Vagina (tissue), 2 donors: ENCODE data around the gene DPCD. TPM values are rescaled to one million over a fixed set of nuclear protein-coding genes. Genes with fewer than 3 reads are reported as not detected.

ENCODE experiments used
- DNase-seq, 2 donors: peaks; one replicate each; pipeline ENCODE4 v3.0.0-alpha.2; 2017; ENCODE audit errors: extremely low spot score in 2 of 2
- H3K27ac ChIP-seq: fragments of 200-600 bp; sonication (generic); one replicate; pipeline ENCODE4 v1.5.1; 2019
- H3K27me3 ChIP-seq: fragments of 200-600 bp; sonication (generic); one replicate; pipeline ENCODE4 v1.5.1; 2019
- H3K36me3 ChIP-seq, 2 donors: fragments of 200-600 bp; sonication (generic); one replicate each; pipeline ENCODE4 v1.5.1; 2017 to 2019
- H3K4me1 ChIP-seq: fragments of 200-600 bp; sonication (generic); one replicate; pipeline ENCODE4 v1.5.1; 2019
- H3K4me3 ChIP-seq, 2 donors: fragments of 200-600 bp; sonication (generic); 1 replicate in 1 of 2; 2 replicates in 1 of 2; pipeline ENCODE4 v1.5.1; 2016 to 2019
- H3K9me3 ChIP-seq: fragments of 200-600 bp; sonication (generic); one replicate; pipeline ENCODE4 v1.5.1; 2019
- CTCF ChIP-seq, 3 experiments: fragments of 450-650 bp in 2 of 3; fragments of 200-600 bp in 1 of 3; sonication (generic) in 1 of 3; IDR thresholded peaks; one replicate each; pipeline ENCODE4 v1.5.1; 2017 to 2019; ENCODE audit warnings: antibody characterized with exemption in 3 of 3, mild to moderate bottlenecking in 2 of 3, moderate library complexity in 2 of 3
- POLR2A ChIP-seq, 2 donors: fragments of 450-650 bp; IDR thresholded peaks; one replicate each; pipeline ENCODE4 v1.6.1; 2017; ENCODE audit warnings: antibody characterized with exemption in 2 of 2, mild to moderate bottlenecking in 2 of 2, moderate library complexity in 2 of 2
- POLR2AphosphoS5 ChIP-seq, 2 donors: sonication (generic); formaldehyde crosslinking; IDR thresholded peaks; one replicate each; pipeline ENCODE4 v1.9.0; 2017; ENCODE audit warnings: antibody characterized with exemption in 2 of 2, mild to moderate bottlenecking in 2 of 2, low read depth in 1 of 2; ENCODE audit not compliant: insufficient read depth in 1 of 2
- intact Hi-C: fragments of 100-400 bp; cut with DNase I; formaldehyde crosslinking; loops from one replicate; pipeline ENCODE4 v1.15.1; 2023
- total RNA-seq: library from RNA; depleted of rRNA; stranded (reverse); fragments of >200 nt; gene quantifications from one replicate; pipeline ENCODE4 v1.2.3, GENCODE V29; 2016

DPCD gene
- total RNA-seq, 1 donor from 2014 or later = 13.8 TPM

DNA sequence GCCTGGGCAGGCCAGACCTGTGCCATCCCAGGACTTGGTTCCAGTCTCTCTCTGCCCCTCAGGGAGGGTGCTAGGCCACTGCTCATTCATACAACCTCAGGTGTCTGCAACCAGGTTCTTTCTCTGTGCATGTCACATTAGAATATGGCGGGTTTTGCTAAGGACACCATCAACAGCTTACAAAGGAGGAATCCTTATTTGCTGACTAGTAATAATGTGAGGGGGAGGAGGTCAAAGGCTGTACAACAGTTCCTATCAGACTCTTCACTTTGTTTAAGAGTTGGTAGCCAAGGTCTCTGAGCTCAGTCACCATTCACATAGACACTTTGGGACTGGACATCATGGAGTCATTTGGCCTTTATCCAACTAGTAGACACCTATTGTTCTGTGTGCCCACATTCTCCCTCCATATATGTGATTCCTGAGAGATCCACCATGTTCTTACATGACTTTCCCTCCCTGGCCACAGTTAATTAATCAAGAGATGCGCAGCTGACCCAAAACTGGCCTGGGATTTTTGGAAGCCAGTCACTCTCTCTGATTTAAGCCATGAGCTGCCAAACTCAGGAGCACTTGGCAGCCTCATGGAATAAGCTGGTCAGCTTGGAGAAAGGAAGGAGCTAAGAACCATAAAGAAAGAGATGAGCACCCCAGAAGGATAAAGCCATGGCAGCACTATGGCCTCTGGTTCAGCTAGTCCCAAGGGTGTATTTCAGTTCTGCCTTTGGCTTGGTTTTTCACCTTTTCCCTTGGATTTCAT, 51.2 kb downstream of the DPCD start:
- Histone ChIP-seq H3K4me3 (no peak overlapping the region), H3K36me3 (no peaks in the 10 kb centered on the region), H3K27me3 (no peaks in the 10 kb centered on the region), H3K27ac (no peak overlapping the region), H3K9me3 (no peaks in the 10 kb centered on the region), H3K4me1 (no peaks in the 10 kb centered on the region)
- TF ChIP-seq POLR2AphosphoS5 (IDR thresholded peaks at IDR 0.05; ENCODE audit: insufficient read depth in 1 of 2, low read depth in 1 of 2) (no peak), POLR2A (IDR thresholded peaks at IDR 0.05) (no peak), CTCF (IDR thresholded peaks at IDR 0.05) (no peak)
- DNase-seq = no peak
- intact Hi-C loops = no loop called here

DNA sequence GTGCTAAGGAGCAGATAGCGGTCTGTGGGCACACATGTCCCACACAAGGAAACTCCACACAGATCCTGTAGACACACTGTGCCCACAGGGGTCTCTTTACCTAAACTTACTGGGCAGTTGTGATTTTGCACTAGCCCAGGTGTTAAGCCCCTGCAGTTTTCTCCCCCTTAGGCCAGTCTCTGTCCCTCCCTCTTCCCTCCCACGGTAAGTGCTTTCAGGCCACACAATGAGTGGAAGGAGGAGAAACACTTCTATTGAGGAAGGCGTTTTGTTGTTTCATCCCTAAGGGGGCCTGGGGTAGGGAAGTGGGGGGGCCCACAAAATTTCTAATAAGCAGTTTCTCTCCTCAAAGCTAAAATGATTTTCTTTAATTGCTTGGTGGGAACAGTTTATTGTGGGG, 55.4 kb downstream of the DPCD start:
- Histone ChIP-seq H3K4me1 (no peaks in the 10 kb centered on the region), H3K9me3 (no peaks in the 10 kb centered on the region), H3K27me3 (no peaks in the 10 kb centered on the region), H3K36me3 (no peaks in the 10 kb centered on the region), H3K4me3 (no peak overlapping the region), H3K27ac (no peak overlapping the region)
- intact Hi-C loops = no loop called here
- no peak for DNase-seq
- TF ChIP-seq POLR2AphosphoS5 (IDR thresholded peaks at IDR 0.05; ENCODE audit: insufficient read depth in 1 of 2, low read depth in 1 of 2) = no peak

DNA sequence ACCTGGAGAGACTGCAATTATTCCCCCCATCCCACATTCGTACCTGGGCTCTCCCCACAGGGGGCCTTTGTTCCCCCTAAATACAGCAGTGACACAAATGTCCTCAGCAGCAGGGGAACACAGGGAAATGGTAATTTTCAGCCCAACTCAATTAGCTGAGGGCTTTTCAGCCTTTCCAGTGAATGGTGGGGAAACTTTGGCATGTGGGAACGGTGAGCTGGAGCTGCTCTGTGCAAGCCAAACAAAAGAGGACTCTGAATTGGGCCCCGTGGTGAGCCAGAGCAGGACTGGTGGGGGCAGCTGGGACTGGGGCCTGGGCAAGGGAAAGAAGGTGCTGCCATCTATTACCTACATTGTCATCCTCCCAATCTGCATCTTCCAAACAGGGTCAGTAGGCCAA, 55.9 kb downstream of the DPCD start:
- no peak for TF ChIP-seq CTCF (IDR thresholded peaks at IDR 0.05)
- no peak for TF ChIP-seq POLR2A (IDR thresholded peaks at IDR 0.05)
- TF ChIP-seq POLR2AphosphoS5 (IDR thresholded peaks at IDR 0.05; ENCODE audit: insufficient read depth in 1 of 2, low read depth in 1 of 2) = no peak
- intact Hi-C loops = no loop called here
- no peak overlapping the region for H3K27ac ChIP-seq
- no peaks in the 10 kb centered on the region for H3K4me1 ChIP-seq
- no peak overlapping the region for H3K4me3 ChIP-seq
- no peaks in the 10 kb centered on the region for H3K9me3 ChIP-seq
- no peak for DNase-seq
- no peaks in the 10 kb centered on the region for H3K36me3 ChIP-seq
- no peaks in the 10 kb centered on the region for H3K27me3 ChIP-seq

GRCh38 chr10:101645659-101646058, 57.5 kb downstream of the DPCD start:
- Histone ChIP-seq H3K4me3 (no peak overlapping the region), H3K27ac (no peak overlapping the region), H3K27me3 (no peaks in the 10 kb centered on the region), H3K4me1 (no peaks in the 10 kb centered on the region), H3K36me3 (peaks cover 0 to 3% of the 10 kb centered on the region in 2 donors), H3K9me3 (no peaks in the 10 kb centered on the region)
- intact Hi-C loops = no loop called here
- DNase-seq = no peak
- TF ChIP-seq POLR2AphosphoS5 (IDR thresholded peaks at IDR 0.05; ENCODE audit: insufficient read depth in 1 of 2, low read depth in 1 of 2) (no peak), POLR2A (IDR thresholded peaks at IDR 0.05) (no peak), CTCF (IDR thresholded peaks at IDR 0.05) (no peak)

DNA sequence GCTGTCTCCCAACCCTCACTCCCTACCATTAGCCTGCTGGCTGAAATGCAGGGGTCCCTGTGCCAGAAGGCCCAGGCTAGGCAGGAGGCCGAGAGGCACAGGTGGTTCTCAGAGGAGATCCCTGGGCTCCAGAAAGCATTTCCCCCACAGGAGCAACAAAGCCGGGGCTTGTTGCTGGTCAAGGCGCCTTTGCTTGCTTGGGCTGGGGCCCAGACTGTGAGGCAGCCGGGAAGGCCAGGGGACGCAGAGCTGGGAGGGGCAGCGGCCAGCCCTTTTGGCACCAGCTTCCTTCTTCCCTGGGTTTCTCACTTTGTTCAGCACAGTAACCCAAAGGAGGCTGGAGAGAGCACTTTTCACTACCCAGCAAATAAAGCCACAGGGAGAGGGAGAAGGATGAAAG, 58.2 kb downstream of the DPCD start:
- Histone ChIP-seq H3K27ac (no peak overlapping the region), H3K36me3 (peaks cover 0 to 7% of the 10 kb centered on the region in 2 donors), H3K4me1 (no peaks in the 10 kb centered on the region), H3K9me3 (no peaks in the 10 kb centered on the region), H3K4me3 (no peak overlapping the region), H3K27me3 (no peaks in the 10 kb centered on the region)
- no peak for DNase-seq
- intact Hi-C loops = no loop called here
- TF ChIP-seq POLR2AphosphoS5 (IDR thresholded peaks at IDR 0.05; ENCODE audit: insufficient read depth in 1 of 2, low read depth in 1 of 2) (no peak), CTCF (IDR thresholded peaks at IDR 0.05) (no peak), POLR2A (IDR thresholded peaks at IDR 0.05) (no peak)
